Esophagus squamous epithelium (tissue), 4 donors: ENCODE results near the gene NTN5.

Experiments
- CTCF ChIP-seq, 6 experiments: fragments of 450-650 bp in 4 of 6; fragments of 200-600 bp in 2 of 6; sonication (generic) in 2 of 6; IDR thresholded peaks; one replicate each; pipeline ENCODE4 v1.5.1; 2016 to 2019; ENCODE audit warnings: antibody characterized with exemption in 6 of 6, mild to moderate bottlenecking in 4 of 6, moderate library complexity in 4 of 6
- POLR2A ChIP-seq, 4 donors: fragments of 450-650 bp; IDR thresholded peaks; one replicate each; pipeline ENCODE4 v1.6.1; 2017; ENCODE audit warnings: antibody characterized with exemption in 4 of 4, mild to moderate bottlenecking in 4 of 4, moderate library complexity in 3 of 4

DNA sequence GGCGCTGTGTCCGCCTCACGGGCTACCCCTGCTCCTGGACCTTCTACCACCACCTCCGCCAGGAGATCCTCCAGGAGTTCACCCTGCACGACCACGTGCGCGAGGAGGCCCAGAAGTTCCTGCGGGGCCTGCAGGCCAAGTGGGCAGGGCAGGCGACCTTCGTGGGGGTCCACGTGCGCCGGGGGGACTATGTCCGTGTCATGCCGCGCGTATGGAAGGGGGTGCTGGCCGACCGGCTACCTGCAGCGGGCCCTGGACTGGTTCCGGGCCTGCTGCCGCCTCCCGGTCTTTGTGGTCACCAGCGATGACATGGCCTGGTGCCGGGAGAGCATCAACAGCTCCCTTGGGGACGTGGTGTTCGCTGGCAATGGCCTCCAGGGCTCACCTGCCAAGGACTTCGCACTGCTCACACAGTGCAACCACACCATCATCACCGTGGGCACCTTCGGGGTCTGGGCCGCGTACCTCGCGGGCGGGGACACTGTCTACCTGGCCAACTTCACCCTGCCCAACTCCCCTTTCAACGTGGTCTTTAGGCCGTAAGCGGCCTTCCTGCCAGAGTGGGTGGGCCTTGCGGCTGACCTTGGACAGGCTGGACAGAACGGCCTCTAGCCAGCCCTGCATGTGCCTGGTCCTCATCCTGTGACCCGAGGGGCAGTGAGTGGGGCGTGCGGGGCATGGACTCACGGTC, 7.8 kb upstream of the NTN5 start:
- TF ChIP-seq CTCF (IDR thresholded peaks at IDR 0.05): no peak
- TF ChIP-seq POLR2A (IDR thresholded peaks at IDR 0.05): no peak
